IMR-90 (cell line): ENCODE measurements around the gene BLOC1S6. TPM values are rescaled to one million over a fixed set of nuclear protein-coding genes. Genes with fewer than 3 reads are reported as not detected.

Experiments used
- ATAC-seq: fragments of 200-7000 bp; cut with Tn5 transposase; 2 replicates; pipeline ENCODE4 v1.9.1; 2020; ENCODE audit warnings: low read depth, mild to moderate bottlenecking, moderate library complexity
- BruUV-seq: library from RNA; stranded (reverse); fragments of 400-500 nt; replicated peaks from 2 replicates; lab custom pipeline; 2021; lab: Mats Ljungman, UMichigan
- CTCF ChIA-PET: fragments of 300-600 bp; formaldehyde crosslinking; extraction: SDS; loops from one replicate; lab custom pipeline; 2021; ENCODE audit warnings: antibody characterized with exemption; lab: Yijun Ruan, JAX
- POLR2A ChIA-PET: fragments of 300-600 bp; sonication (Branson Sonifier 250); formaldehyde crosslinking; loops from one replicate; lab custom pipeline; 2022; ENCODE audit warnings: antibody characterized with exemption; ENCODE audit not compliant: unreplicated experiment; lab: Charles Lee
- DNase-seq: peaks from one replicate; pipeline ENCODE4 v3.0.0; 2013
- H2AFZ ChIP-seq: replicated peaks from 2 replicates; pipeline ENCODE3; 2013; ENCODE audit warnings: low read length, mild to moderate bottlenecking; ENCODE audit not compliant: poor library complexity
- H2AK5ac ChIP-seq: 2 replicates; pipeline ENCODE4 v1.6.1; 2013; ENCODE audit warnings: low read depth, low read length, inconsistent platforms
- H2AK9ac ChIP-seq: replicated peaks from 2 replicates; pipeline ENCODE3; 2013; ENCODE audit warnings: mild to moderate bottlenecking, low read depth, low read length, moderate library complexity; ENCODE audit not compliant: poor library complexity
- H2BK120ac ChIP-seq: 2 replicates; pipeline ENCODE4 v1.6.1; 2013; ENCODE audit warnings: low read depth, low read length, inconsistent platforms
- H2BK15ac ChIP-seq: 3 replicates; pipeline ENCODE4 v1.6.1; 2013; ENCODE audit warnings: low read depth, low read length, inconsistent platforms
- H2BK20ac ChIP-seq: 2 replicates; pipeline ENCODE4 v1.6.1; 2013; ENCODE audit warnings: low read depth, mild to moderate bottlenecking, inconsistent platforms, low read length, moderate library complexity
- H2BK5ac ChIP-seq: 2 replicates; pipeline ENCODE4 v1.6.1; 2013; ENCODE audit warnings: mild to moderate bottlenecking, low read depth, low read length, inconsistent platforms; ENCODE audit not compliant: poor library complexity, severe bottlenecking
- H3K14ac ChIP-seq: replicated peaks from 2 replicates; pipeline ENCODE4 v1.6.1; 2013; ENCODE audit warnings: low read depth, low read length, inconsistent platforms
- H3K18ac ChIP-seq: 2 replicates; pipeline ENCODE4 v1.6.1; 2013; ENCODE audit warnings: low read depth, low read length, control low read depth
- H3K23ac ChIP-seq: 2 replicates; pipeline ENCODE4 v1.6.1; 2013; ENCODE audit warnings: low read depth, low read length, inconsistent platforms
- H3K27ac ChIP-seq: 2 replicates; pipeline ENCODE4 v1.5.1; 2013; ENCODE audit warnings: mild to moderate bottlenecking, control low read depth, low read length; ENCODE audit not compliant: insufficient read depth
- H3K27me3 ChIP-seq: 2 replicates; pipeline ENCODE4 v1.6.1; 2013; ENCODE audit warnings: low read length; ENCODE audit not compliant: control insufficient read depth, insufficient read depth
- H3K36me3 ChIP-seq: 2 replicates; pipeline ENCODE4 v1.6.1; 2013; ENCODE audit warnings: low read length, mixed read lengths; ENCODE audit not compliant: control insufficient read depth, insufficient read depth
- H3K4ac ChIP-seq: 2 replicates; pipeline ENCODE4 v1.6.1; 2013; ENCODE audit warnings: low read depth, low read length, inconsistent platforms
- H3K4me1 ChIP-seq: 2 replicates; pipeline ENCODE4 v1.6.1; 2013; ENCODE audit warnings: low read length, mixed read lengths; ENCODE audit not compliant: control insufficient read depth, insufficient read depth
- H3K4me2 ChIP-seq: 2 replicates; pipeline ENCODE4 v1.6.1; 2013; ENCODE audit warnings: low read depth, mild to moderate bottlenecking, control low read depth, low read length, moderate library complexity
- H3K4me3 ChIP-seq: 2 replicates; pipeline ENCODE4 v1.5.1; 2013; ENCODE audit warnings: low read depth, mild to moderate bottlenecking, control low read depth, low read length, moderate library complexity; ENCODE audit not compliant: insufficient read depth
- H3K56ac ChIP-seq: 2 replicates; pipeline ENCODE4 v1.6.1; 2013; ENCODE audit warnings: low read length, inconsistent platforms; ENCODE audit not compliant: insufficient read depth; ENCODE audit errors: extremely low read depth
- H3K79me1 ChIP-seq, 2 experiments: 2 replicates each; pipeline ENCODE4 v1.6.1; 2013; ENCODE audit warnings: low read length in 2 of 2, inconsistent platforms in 1 of 2, low read depth in 1 of 2
- H3K9ac ChIP-seq: 2 replicates; pipeline ENCODE4 v1.6.1; 2013; ENCODE audit warnings: low read depth, low read length, control low read depth
- H3K9me1 ChIP-seq: 2 replicates; pipeline ENCODE4 v1.6.1; 2013; ENCODE audit warnings: low read length, inconsistent platforms; ENCODE audit not compliant: insufficient read depth
- H3K9me3 ChIP-seq: 2 replicates; pipeline ENCODE4 v1.6.1; 2013; ENCODE audit warnings: low read length; ENCODE audit not compliant: control insufficient read depth, insufficient read depth
- H4K20me1 ChIP-seq: 2 replicates; pipeline ENCODE4 v1.6.1; 2013; ENCODE audit warnings: low read length, inconsistent platforms; ENCODE audit not compliant: insufficient read depth
- H4K5ac ChIP-seq: 2 replicates; pipeline ENCODE4 v1.6.1; 2013; ENCODE audit warnings: mild to moderate bottlenecking, low read depth, low read length, control low read depth
- H4K8ac ChIP-seq, 2 experiments: 2 replicates each; pipeline ENCODE4 v1.6.1; 2013; ENCODE audit warnings: low read depth in 2 of 2, low read length in 2 of 2, control low read depth in 1 of 2, inconsistent platforms in 1 of 2
- H4K91ac ChIP-seq: 2 replicates; pipeline ENCODE4 v1.6.1; 2013; ENCODE audit warnings: low read depth, low read length, inconsistent platforms; ENCODE audit not compliant: insufficient read depth
- BHLHE40 ChIP-seq: fragments of 150-350 bp; IDR thresholded peaks from 2 replicates; pipeline ENCODE4 v1.6.1; 2016; ENCODE audit warnings: mild to moderate bottlenecking, low read depth, low read length
- CEBPB ChIP-seq: IDR thresholded peaks from 2 replicates; pipeline ENCODE4 v1.6.1; 2012; ENCODE audit warnings: low read depth, low read length, improper control_type of control experiment
- CHD1 ChIP-seq: IDR thresholded peaks from 2 replicates; pipeline ENCODE4 v1.6.1; 2012; ENCODE audit warnings: low read depth, low read length, improper control_type of control experiment
- CTCF ChIP-seq: conservative IDR thresholded peaks from 2 replicates; pipeline ENCODE4 v1.5.1; 2012; ENCODE audit warnings: mild to moderate bottlenecking, low read depth, low read length, improper control_type of control experiment
- ELK1 ChIP-seq: fragments of 150-350 bp; IDR thresholded peaks from 2 replicates; pipeline ENCODE4 v1.6.1; 2016; ENCODE audit warnings: low read depth, mild to moderate bottlenecking, low read length, moderate library complexity, borderline replicate concordance
- FOS ChIP-seq: fragments of 150-350 bp; IDR thresholded peaks from 2 replicates; pipeline ENCODE4 v1.6.1; 2016; ENCODE audit warnings: low read depth, low read length
- MAFK ChIP-seq: IDR thresholded peaks from 2 replicates; pipeline ENCODE4 v1.6.1; 2012; ENCODE audit warnings: low read depth, low read length, improper control_type of control experiment
- MAZ ChIP-seq: IDR thresholded peaks from 2 replicates; pipeline ENCODE4 v1.6.1; 2012; ENCODE audit warnings: low read depth, mild to moderate bottlenecking, low read length, improper control_type of control experiment, moderate library complexity, borderline replicate concordance
- MXI1 ChIP-seq: IDR thresholded peaks from 2 replicates; pipeline ENCODE4 v1.6.1; 2012; ENCODE audit warnings: low read depth, mild to moderate bottlenecking, low read length, moderate library complexity, borderline replicate concordance
- NFE2L2 ChIP-seq: fragments of 150-350 bp; IDR thresholded peaks from 2 replicates; pipeline ENCODE4 v1.6.1; 2016; ENCODE audit warnings: low read depth, mild to moderate bottlenecking, low read length
- POLR2A ChIP-seq: IDR thresholded peaks from 2 replicates; pipeline ENCODE4 v1.6.1; 2012; ENCODE audit warnings: mild to moderate bottlenecking, low read depth, low read length
- RAD21 ChIP-seq: IDR thresholded peaks from 2 replicates; pipeline ENCODE4 v1.6.1; 2012; ENCODE audit warnings: low read length, improper control_type of control experiment
- RCOR1 ChIP-seq: IDR thresholded peaks from 2 replicates; pipeline ENCODE4 v1.6.1; 2012; ENCODE audit warnings: mild to moderate bottlenecking, low read length, improper control_type of control experiment; ENCODE audit not compliant: insufficient replicate concordance
- RFX5 ChIP-seq: IDR thresholded peaks from 2 replicates; pipeline ENCODE4 v1.8.0; 2012; ENCODE audit warnings: low read depth, mild to moderate bottlenecking, low read length, moderate library complexity
- SMC3 ChIP-seq: fragments of 150-350 bp; IDR thresholded peaks from 2 replicates; pipeline ENCODE4 v1.6.1; 2016; ENCODE audit warnings: low read depth, mild to moderate bottlenecking, antibody characterized with exemption, low read length, moderate library complexity
- USF2 ChIP-seq: fragments of 150-350 bp; IDR thresholded peaks from 2 replicates; pipeline ENCODE4 v1.6.1; 2017; ENCODE audit warnings: mild to moderate bottlenecking, antibody characterized with exemption, low read length, low read depth
- WGBS, 2 experiments: methylation state at CpG; one replicate each; pipeline versions ENCODE4 v1.1.5 to v1.1.7; 2013; ENCODE audit warnings: missing lambda C conversion rate in 2 of 2; ENCODE audit not compliant: insufficient read length in 1 of 2; ENCODE audit errors: extremely low coverage in 2 of 2; 5-methylcytosine and 5-hydroxymethylcytosine counted together
- dilution Hi-C: fragments of 300-500 bp; cut with HindIII; formaldehyde crosslinking; loops from one replicate; pipeline ENCODE4 v1.14.3; 2018; ENCODE audit warnings: low sequenced_read_pairs; ENCODE audit not compliant: unreplicated experiment
- in situ Hi-C: fragments of 300-500 bp; cut with MboI; formaldehyde crosslinking; loops from 3 replicates; pipeline ENCODE4 v1.14.3; 2019; ENCODE audit warnings: low sequenced_read_pairs, inconsistent platforms, mixed read lengths
- intact Hi-C: fragments of 100-400 bp; cut with micrococcal nuclease; formaldehyde crosslinking; loops from 2 replicates; pipeline ENCODE4 v1.10.0; 2022
- polyA plus RNA-seq, 3 experiments: library from polyadenylated mRNA; depleted of rRNA; stranded (reverse); fragments of >200 nt; gene quantifications; 2 replicates each; pipeline ENCODE4 v1.2.3, GENCODE V29; 2012; ENCODE audit warnings: low replicate concordance in 1 of 3
- total RNA-seq: library from RNA; depleted of rRNA; stranded (reverse); fragments of >200 nt; gene quantifications from 2 replicates; pipeline ENCODE4 v1.2.3, GENCODE V29; 2012

The BLOC1S6 gene
- total and polyA plus RNA-seq, 2 of the 4 experiments (the other 2 are of a cell fraction): 21.7 to 40.9 TPM

GRCh38 chr15:45572617-45573016 lies 14.6 kb upstream of the BLOC1S6 start:
- H3K9me3 ChIP-seq: no peaks in the 10 kb centered on the region; the same call in 1 of the 2 replicates
- no peak overlapping the region for H4K5ac ChIP-seq
- no peaks in the 10 kb centered on the region for H4K20me1 ChIP-seq
- WGBS, 2 experiments: no CpG with 5 or more reads among the region's 3 CpGs
- H2AK9ac ChIP-seq: no peak overlapping the region
- peaks cover 5% of the 10 kb centered on the region for H3K27me3 ChIP-seq
- no peak overlapping the region for H2BK5ac ChIP-seq
- intact Hi-C loops (no loop called here), dilution Hi-C loops (no loop called here), in situ Hi-C loops (no loop called here)
- no peaks in the 10 kb centered on the region for H3K79me1 ChIP-seq
- H3K36me3 ChIP-seq: no peaks in the 10 kb centered on the region
- H3K27ac ChIP-seq: no peak overlapping the region
- no peak overlapping the region for H3K14ac ChIP-seq
- H3K4ac ChIP-seq: no peak overlapping the region
- H2BK15ac ChIP-seq: no peak overlapping the region
- no peak overlapping the region for H3K4me3 ChIP-seq
- H4K8ac ChIP-seq: no peak overlapping the region
- no peak overlapping the region for H3K4me2 ChIP-seq
- no peak overlapping the region for H2AK5ac ChIP-seq
- no peak overlapping the region for H3K18ac ChIP-seq
- no TSS peak for BruUV-seq
- H2BK120ac ChIP-seq: no peak overlapping the region
- ChIA-PET CTCF (no interaction called here), POLR2A (no interaction called here)
- DNase-seq (no peak), ATAC-seq (no peak)
- H3K9me1 ChIP-seq: no peaks in the 10 kb centered on the region
- no peak overlapping the region for H3K9ac ChIP-seq
- no peak overlapping the region for H2BK20ac ChIP-seq
- no peak overlapping the region for H3K56ac ChIP-seq
- no peak overlapping the region for H4K91ac ChIP-seq
- H2AFZ ChIP-seq: no peak overlapping the region
- no peaks in the 10 kb centered on the region for H3K4me1 ChIP-seq
- TF ChIP-seq BHLHE40 (no peak), MAFK (no peak), RCOR1 (no peak), CEBPB (no peak), POLR2A (no peak), RAD21 (no peak), MXI1 (no peak), NFE2L2 (no peak), RFX5 (no peak), MAZ (no peak), CTCF (no peak), ELK1 (no peak), FOS (no peak), SMC3 (no peak), CHD1 (no peak), USF2 (no peak)
- H3K23ac ChIP-seq: no peak overlapping the region
